Measurements from ENCODE around the gene ACTG1. TPM values are rescaled to one million over a fixed set of nuclear protein-coding genes. Genes with fewer than 3 reads are reported as not detected.

Gene ACTG1
- total and polyA plus RNA-seq, 2 donors (not counting 1 experiment from before 2014, with no cell fraction given): 803 to 1,677 TPM

GRCh38 chr17:81518113-81518784, 5.7 kb upstream of the ACTG1 start:
- CTCF ChIA-PET: interaction anchor here (1.0 to 7.3 kb wide), 15 partner anchors 8 to 265 kb away, joined by 3 to 75 read pairs (median 6); partner anchors contain the start of gene FAAP100
- H2AFZ ChIP-seq (ENCODE audit: insufficient read depth, low read depth, low read length, poor library complexity, severe bottlenecking): peak overlapping the region; percentile 87
- H3K4me2 ChIP-seq (replicated peaks; ENCODE audit: low read depth, low read length, poor library complexity, severe bottlenecking): peak overlapping the region; percentile 99
- peaks cover 10% of the 10 kb centered on the region for H4K20me1 ChIP-seq (ENCODE audit: control insufficient read depth, insufficient read depth, low read length, poor library complexity, severe bottlenecking)
- intact Hi-C loops (cut with micrococcal nuclease): loop anchor here (5.0 to 10.0 kb wide), 4 partner anchors 223 to 1256 kb away; partner anchors contain the start of genes P4HB, RNF213 and SLC38A10
- peak overlapping the region; percentile 99 for H3K27ac Mint-ChIP-seq
- H3K4me1 Mint-ChIP-seq: peaks cover 48% of the 10 kb centered on the region
- H3K36me3 ChIP-seq (replicated peaks in 1 of 2; ENCODE audit: control extremely low read depth in 1 of 2, control insufficient read depth in 1 of 2, extremely low read depth in 1 of 2, insufficient read depth in 2 of 2, low read length in 1 of 2): peaks cover 0 to 6% of the 10 kb centered on the region in 2 experiments
- H3K9me3 Mint-ChIP-seq (ENCODE audit: insufficient read depth): no peaks in the 10 kb centered on the region
- H3K4me3 Mint-ChIP-seq: peak overlapping the region; percentile 98
- POLR2A ChIA-PET: interaction anchor here (0.5 to 3.0 kb wide), 13 partner anchors 10 to 281 kb away, joined by 3 to 32 read pairs (median 5); partner anchors contain the start of gene FAAP100
- DNase-seq (no peak), ATAC-seq (ENCODE audit: low read depth) (no peak)
- H3K27me3 Mint-ChIP-seq: no peaks in the 10 kb centered on the region
- H3K79me2 ChIP-seq (ENCODE audit: control insufficient read depth, insufficient read depth, low read length): peaks cover 54% of the 10 kb centered on the region
- no peak for TF ChIP-seq EZH2 (IDR thresholded peaks at IDR 0.05; ENCODE audit: borderline replicate concordance, insufficient read depth, low read depth, low read length, poor library complexity, severe bottlenecking)
- no peak for TF ChIP-seq CTCF (IDR thresholded peaks at IDR 0.05)
- no peaks in the 10 kb centered on the region for H3K9me3 ChIP-seq (ENCODE audit: control extremely low read depth in 1 of 3, control insufficient read depth in 2 of 3, insufficient read depth in 1 of 3, low read length in 2 of 3)
- H3K27ac ChIP-seq (ENCODE audit: low read length in 2 of 2): peak overlapping the region; percentile 97 to 98
- H3K27me3 ChIP-seq (replicated peaks in 1 of 4; ENCODE audit: control extremely low read depth in 1 of 4, control insufficient read depth in 3 of 4, insufficient read depth in 4 of 4, low read length in 3 of 4): no peaks in the 10 kb centered on the region
- peak overlapping the region in 4 of 5 experiments; percentile 59 to 94 (median 72) for H3K4me3 ChIP-seq (ENCODE audit: control extremely low read depth in 1 of 5, extremely low read depth in 1 of 5, insufficient read depth in 1 of 5, low read depth in 2 of 5, low read length in 4 of 5)
- H3K9ac ChIP-seq (ENCODE audit: low read length): peak overlapping the region; percentile 87
- 54% methylated on average over 17 of the region's 24 CpGs for WGBS (ENCODE audit: insufficient coverage)
- peaks cover 37 to 61% of the 10 kb centered on the region in 2 donors for H3K4me1 ChIP-seq (ENCODE audit: control insufficient read depth in 2 of 2, insufficient read depth in 2 of 2, low read length in 2 of 2)

All from B cell (primary cell).